GM21528 (cell line): Measurements from ENCODE around the gene LYSET.
A peak's percentile ranks its signal among the peaks of the same experiment; 100 is the strongest.
"Not testable (repeated sequence)": the region's sequence is repeated elsewhere in the genome, so short reads cannot be mapped to it uniquely, and the experiment has no call there.

ENCODE experiments used
- ATAC-seq: cut with Tn5 transposase; IDR thresholded peaks from one replicate; pipeline ENCODE4 v1.9.1; 2021; ENCODE audit warnings: mild to moderate bottlenecking, moderate library complexity; ENCODE audit not compliant: unreplicated experiment, low FRiP score

LYSET gene

GRCh38 chr14:93214598-93214997 lies 29.5 kb downstream of the LYSET start:
- ATAC-seq = no peak

- peak; percentile 70 for ATAC-seq
These were observed 34.1 kb downstream of the LYSET start for GRCh38 chr14:93219103-93219726.

- no peak for ATAC-seq
These were observed 35.4 kb downstream of the LYSET start for GRCh38 chr14:93220509-93220908.

GRCh38 chr14:93223565-93223964 lies 38.4 kb downstream of the LYSET start:
- ATAC-seq = no peak

GRCh38 chr14:93228550-93228949 lies 43.4 kb downstream of the LYSET start:
- no peak for ATAC-seq

- no peak for ATAC-seq
These were observed 45.4 kb downstream of the LYSET start for GRCh38 chr14:93230539-93230938.

GRCh38 chr14:93231129-93231979 lies 46.2 kb downstream of the LYSET start:
- no peak for ATAC-seq

GRCh38 chr14:93232159-93232558 lies 47.0 kb downstream of the LYSET start:
- no peak for ATAC-seq

- not testable (repeated sequence) for ATAC-seq
These were observed 48.0 kb downstream of the LYSET start for GRCh38 chr14:93233078-93233477.

GRCh38 chr14:93234798-93235197 lies 49.7 kb downstream of the LYSET start:
- ATAC-seq = no peak
